ENCODE results near the gene EHD2.
A peak's percentile ranks its signal among the peaks of the same experiment; 100 is the strongest.
"Not testable (repeated sequence)": the region's sequence is repeated elsewhere in the genome, so short reads cannot be mapped to it uniquely, and the experiment has no call there.

The EHD2 gene

DNA sequence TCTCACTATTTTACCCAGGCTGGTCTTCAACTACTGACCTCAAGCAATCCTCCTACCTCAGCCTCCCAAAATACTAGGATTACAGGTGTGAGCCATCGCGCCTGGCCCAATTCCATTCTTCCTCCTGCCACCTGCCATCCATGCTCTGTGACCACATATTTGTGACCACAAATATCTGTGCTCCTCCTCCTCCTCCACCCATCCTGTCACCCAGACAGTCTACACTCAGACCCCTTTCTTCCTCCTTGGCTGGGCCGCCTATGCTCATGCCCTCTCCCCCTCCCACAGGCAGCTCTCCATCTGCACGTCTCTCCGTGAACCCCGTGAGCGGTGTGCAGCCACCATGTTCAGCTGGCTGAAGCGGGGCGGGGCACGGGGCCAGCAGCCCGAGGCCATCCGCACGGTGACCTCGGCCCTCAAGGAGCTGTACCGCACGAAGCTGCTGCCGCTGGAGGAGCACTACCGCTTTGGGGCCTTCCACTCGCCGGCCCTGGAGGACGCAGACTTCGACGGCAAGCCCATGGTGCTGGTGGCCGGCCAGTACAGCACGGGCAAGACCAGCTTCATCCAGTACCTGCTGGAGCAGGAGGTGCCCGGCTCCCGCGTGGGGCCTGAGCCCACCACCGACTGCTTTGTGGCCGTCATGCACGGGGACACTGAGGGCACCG, 3.2 kb downstream of the EHD2 start:
- DNase-seq: no peak

DNA sequence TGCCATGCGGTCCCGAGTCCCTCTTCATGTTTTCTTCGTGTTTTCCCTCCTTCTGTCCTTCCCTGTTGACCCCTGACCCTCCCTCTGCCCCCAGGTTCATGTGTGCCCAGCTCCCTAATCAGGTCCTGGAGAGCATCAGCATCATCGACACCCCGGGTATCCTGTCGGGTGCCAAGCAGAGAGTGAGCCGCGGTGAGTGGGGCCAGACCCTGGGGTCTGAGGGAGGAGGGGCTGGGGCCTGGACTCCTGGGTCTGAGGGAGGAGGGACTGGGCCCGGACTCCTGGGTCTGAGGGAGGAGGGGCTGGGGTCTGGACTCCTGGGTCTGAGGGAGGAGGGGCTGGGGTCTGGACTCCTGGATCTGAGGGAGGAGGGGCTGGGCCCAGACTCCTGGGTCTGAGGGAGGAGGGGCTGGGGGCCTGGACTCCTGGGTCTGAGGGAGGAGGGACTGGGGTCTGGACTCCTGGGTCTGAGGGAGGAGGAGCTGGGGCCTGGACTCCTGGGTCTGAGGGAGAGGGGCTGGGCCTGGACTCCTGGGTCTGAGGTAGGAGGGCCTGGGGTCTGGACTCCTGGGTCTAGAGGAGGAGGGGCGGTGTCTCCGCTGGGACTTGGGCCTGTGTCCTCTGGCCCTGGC, 5.3 kb downstream of the EHD2 start:
- not testable (repeated sequence) for DNase-seq

DNA sequence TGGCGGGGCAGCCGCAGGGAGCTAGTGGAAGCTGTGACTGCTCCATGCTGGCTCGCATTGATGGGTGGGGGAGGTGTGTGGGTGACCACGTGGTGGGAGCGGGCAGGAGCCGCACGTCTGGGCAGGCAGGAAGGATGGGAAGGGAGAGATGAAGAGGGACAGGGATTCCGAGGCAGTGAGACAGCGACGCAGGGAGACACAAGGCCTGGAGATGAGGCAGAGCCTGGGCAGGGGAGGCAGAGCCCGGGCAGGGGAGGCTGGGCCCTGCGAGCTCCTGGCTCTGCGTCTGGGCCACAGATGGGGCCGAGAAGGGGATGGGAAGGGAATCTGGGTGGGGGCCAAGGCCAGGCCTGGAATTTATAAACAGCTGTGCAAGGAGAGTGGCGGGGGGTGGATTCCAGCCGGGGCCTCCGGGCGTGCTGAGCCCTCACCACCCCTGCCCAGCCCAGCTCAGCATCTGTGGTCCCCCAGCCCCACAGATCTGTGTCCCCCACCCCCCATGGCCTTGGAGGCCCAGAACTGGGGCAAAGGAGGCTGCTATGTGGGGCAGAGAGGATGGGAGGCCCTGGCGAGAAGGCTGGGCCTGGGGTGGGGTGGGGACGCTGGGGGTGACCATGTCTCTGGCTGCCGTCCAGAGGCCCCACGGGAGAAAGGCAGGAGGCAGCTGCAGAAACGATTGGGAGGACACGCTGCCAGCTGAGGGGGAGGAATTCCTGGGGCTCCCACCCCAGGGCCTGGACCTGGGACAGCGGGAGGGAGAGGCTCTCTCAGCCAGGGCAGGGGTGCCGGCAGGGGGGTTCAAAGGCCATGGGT, 6.0 kb downstream of the EHD2 start:
- DNase-seq: peak in 1 of 2 experiments; percentile 29

DNA sequence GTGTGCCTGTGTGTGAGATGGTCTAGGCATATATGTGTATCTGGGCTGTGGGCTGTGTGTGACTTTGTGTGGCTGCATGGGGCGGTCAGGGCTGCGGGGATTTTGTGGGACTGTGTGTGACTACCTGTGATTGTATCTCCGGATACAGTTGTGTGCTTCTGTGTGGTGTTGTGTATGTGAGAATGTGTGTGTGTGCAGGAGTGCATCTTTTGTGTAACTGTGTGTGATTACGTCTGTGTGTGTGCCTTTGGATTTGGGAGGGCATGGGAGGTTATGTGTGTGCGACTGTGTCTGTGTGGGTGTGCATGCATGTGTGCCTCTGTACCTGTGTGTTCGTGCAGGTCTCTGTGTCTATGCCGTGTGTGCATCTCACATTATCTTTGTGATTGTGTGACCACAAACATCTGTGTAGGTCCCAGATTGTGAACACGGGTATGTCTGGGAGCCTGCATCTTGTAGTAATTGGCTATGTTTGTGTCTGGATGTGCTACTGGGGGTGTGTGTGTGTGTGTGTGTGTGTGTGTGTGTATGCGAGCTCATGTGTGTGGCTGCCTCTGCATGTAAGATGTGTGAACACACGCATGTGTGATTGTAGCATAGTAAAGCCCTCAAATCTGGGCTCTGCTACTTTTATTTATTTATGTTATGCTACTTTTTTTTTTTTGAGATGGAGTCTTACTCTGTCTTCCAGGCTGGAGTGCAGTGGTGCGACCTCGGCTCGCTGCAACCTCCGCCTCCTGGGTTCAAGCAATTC, 7.6 kb downstream of the EHD2 start:
- DNase-seq: no peak

DNA sequence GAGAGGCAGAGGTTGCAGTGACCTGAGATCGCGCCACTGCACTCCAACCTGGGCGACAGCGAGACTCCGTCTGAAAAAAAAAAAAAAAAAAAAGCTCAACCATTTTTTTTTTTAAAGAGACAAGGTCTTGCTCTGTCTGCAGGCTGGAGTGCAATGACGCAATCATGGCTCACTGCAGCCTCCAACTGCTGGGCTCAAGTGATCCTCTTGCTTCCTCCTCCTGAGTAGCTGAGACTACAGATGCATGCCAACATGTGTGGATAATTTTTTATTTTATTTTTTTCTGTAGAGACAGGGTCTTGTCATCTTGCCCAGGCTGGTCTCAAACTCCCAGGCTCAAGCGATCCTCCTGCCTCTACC, 10.3 kb downstream of the EHD2 start:
- DNase-seq: no peak

DNA sequence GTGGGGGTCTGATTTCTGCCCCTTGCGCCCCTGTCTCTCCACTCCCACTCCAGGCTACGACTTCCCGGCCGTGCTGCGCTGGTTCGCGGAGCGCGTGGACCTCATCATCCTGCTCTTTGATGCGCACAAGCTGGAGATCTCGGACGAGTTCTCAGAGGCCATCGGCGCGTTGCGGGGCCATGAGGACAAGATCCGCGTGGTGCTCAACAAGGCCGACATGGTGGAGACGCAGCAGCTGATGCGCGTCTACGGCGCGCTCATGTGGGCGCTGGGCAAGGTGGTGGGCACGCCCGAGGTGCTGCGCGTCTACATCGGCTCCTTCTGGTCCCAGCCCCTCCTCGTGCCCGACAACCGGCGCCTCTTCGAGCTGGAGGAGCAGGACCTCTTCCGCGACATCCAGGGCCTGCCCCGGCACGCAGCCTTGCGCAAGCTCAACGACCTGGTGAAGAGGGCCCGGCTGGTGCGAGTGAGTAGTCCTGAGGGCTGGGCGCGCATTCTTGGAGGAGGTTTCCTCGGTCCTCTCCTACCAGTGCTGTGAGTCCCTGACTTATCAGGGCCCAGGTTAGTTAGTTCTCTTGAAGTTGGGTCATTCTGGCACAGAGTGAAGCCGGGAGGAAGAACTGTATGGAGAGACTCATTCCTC, 12.7 kb downstream of the EHD2 start:
- DNase-seq: no peak

DNA sequence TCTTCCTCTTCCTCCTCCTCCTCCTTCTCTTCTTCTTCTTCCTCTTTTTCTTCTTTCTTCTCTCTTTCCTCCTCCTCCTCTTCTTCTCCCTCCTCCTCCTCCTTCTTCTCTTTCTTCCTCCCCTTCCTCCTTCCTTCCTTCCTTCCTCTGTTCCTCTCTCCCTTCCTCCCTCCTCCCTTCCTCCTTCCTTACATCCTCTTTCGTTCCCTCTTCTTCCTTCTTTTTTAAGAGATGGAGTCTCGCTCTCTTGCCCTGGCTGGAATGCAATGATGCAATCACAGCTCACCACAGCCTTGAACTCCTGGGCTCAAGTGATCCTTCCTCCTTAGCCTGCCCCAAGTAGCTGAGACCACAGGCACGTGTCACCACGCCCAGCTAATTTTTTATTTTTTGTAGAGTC, 13.2 kb downstream of the EHD2 start:
- DNase-seq: no peak

DNA sequence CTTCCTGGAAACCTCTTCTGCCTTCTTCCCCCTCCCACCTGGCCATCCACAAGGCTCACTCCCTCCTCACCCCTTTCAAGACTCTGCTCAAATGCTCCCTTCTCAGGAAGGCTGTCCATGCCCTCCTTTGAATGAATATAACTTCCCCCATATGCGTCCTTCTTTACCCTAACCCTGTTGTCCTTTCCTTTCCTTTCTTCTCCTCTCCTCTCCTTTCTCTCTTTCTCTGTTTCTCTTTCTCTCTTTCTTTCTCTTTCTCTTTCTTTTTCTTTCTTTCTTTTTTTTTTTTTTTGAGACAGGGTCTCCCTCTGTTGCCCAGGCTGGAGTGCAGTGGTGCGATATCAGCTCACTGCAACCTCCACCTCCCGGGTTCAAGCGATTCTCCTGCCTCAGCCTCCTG, 15.1 kb downstream of the EHD2 start:
- not testable (repeated sequence) for DNase-seq

DNA sequence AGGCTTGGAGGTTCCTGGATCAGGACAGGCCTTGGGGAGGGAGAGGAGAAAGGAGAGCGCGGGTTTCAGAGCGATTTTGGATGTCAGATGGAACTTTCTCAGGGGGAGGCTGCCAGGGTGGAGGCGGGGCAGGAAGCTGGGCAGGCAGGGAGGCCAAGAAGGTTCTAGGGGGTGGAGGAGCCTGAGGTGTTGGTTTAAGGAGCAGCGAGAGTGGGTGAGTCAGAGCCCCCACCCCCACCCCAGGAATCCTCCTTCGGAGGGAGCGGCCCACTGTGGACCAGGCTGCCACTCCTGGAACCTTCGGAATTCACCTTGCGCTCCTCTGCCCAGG, 16.2 kb downstream of the EHD2 start:
- no peak for DNase-seq

DNA sequence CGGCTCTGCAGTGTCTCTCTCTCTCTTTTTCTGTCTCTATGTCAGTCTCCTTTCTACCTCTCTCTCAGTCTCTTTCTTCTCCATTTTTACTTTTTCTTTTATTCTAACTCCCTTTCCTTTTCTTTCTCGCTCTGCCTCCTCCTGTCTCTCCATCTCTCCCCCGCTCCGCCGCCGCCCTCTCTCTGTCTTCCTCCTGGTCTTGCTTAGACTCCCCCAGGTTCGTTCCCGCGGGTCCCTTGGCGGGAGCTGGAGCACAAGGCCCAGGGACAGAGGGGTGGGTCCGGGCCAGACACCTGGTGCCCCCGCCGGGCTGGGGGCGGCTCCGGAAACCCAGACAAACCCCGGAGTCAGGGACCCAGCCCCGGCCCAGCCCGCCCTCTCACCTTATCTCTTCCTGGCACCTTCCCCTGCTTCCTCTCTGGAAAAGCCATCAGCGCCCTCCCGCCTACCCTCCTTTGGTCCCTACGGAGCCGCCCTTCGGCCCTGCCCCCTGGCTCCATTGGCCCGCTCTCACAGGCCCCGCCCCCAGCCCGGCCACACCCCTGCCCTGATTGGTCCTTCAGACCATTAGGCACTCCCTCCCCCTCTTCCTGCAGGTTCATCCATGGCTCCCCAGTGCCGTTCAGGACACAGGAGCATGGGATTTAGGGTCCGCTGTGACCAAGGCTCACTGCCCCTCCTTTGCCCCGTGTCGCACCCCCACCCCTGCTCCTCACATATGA, 16.7 kb downstream of the EHD2 start:
- peak in 1 of 2 experiments; percentile 62 for DNase-seq

DNA sequence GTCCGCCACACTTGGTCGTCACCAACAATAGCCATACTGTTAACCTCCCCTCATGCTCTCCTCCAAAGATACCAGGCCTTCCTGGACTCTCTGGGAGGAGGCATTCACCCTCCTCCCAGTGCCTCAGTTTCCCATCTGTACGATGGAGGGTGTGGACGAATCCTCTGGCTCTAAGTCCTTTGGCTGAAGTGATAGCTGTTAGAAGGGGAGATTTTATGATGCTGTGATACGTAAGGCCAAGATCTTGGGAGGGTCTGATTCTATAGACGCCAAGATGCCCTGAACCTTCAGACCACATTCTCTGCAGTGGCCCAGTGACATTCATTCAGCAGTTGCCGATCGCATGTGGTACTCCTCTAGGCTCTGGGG, 17.3 kb downstream of the EHD2 start:
- DNase-seq: no peak

DNA sequence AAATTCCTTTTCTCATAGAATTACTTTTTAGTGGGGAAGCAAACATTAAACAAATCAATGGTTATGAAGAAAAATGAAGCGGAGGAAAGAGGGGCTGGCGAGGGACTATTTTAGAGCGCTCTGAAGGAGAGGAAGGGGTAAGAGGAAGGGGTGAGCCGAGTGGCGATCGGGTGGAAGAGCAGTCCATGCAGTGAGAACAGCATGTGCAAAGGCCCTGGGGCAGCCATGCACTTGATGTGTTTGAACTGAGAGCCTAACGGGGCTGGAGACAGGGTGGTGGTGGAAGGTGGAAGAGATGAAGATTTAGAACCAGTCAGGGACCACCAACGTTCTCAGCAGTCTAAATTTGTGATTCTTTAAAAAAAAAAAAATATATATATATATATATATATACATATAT, 17.7 kb downstream of the EHD2 start:
- no peak for DNase-seq

DNA sequence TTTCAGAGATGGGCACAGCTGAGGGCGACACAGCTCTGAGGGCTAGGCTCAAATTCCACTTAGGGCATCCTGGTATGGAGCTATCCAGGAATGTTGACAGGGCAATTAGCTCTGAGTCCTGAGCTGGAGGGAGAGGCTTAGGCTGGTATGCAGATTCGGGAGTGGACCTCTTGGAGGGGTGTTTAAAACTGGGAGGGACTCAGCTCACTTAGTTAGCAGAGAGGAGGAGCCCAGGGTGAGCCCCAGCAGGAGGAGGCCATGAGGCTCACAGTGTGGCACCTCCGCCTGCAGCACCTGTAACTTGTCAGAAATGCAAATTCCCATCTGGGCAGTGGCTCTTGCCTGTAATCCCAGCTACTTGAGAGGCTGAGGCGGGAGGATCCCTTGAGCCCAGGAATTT, 21.9 kb downstream of the EHD2 start:
- no peak for DNase-seq

DNA sequence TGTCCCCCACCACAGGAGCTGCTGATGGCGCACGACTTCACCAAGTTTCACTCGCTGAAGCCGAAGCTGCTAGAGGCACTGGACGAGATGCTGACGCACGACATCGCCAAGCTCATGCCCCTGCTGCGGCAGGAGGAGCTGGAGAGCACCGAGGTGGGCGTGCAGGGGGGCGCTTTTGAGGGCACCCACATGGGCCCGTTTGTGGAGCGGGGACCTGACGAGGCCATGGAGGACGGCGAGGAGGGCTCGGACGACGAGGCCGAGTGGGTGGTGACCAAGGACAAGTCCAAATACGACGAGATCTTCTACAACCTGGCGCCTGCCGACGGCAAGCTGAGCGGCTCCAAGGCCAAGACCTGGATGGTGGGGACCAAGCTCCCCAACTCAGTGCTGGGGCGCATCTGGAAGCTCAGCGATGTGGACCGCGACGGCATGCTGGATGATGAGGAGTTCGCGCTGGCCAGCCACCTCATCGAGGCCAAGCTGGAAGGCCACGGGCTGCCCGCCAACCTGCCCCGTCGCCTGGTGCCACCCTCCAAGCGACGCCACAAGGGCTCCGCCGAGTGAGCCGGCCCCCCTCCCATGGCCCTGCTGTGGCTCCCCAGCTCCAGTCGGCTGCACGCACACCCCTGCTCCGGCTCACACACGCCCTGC, 27.8 kb downstream of the EHD2 start:
- DNase-seq: no peak

DNA sequence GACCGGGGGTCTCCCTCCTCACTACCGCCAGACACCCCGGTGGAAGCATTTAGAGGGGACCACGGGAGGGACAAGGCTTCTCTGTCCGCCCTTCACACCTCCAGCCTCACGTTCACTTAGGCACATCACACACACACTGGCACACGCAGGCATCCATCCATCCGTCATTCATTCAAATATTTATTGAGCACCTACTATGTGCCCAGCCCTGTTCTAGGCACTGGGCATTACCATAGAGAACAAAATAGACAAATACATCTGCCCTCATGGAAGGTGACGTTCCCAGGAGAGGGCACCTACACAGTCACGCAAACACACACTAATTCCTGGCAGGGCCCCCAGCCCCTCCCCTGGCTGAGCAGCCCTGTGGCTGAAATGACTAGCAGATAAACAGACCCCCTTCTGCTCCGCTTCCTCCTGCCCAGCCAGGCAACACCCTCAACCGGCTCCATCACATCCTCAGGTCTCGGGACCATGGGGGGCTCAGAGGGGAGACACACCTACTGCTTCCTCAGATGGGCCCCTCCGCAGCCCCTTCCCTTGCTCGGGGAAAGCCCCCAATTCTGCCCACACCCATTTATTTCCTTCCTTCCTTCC, 28.4 kb downstream of the EHD2 start:
- DNase-seq: no peak

DNA sequence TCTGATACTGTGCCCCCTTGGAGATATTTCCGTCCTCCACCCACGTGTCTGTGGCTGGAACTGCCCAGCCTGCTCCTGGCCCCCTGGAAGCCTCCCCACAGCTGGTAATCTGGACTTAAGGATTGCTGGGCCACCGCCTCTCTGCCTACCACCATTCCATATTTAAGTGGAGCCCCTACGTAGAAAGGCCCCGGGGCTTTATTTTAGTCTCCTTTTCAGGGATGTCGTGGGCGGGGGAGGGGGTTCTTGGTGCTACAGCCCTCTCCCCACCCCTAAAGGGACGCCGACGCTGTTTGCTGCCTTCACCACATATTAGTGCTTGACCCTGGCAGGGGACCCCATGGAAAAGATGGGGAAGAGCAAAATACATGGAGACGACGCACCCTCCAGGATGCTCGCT, 29.4 kb downstream of the EHD2 start:
- DNase-seq: no peak

DNA sequence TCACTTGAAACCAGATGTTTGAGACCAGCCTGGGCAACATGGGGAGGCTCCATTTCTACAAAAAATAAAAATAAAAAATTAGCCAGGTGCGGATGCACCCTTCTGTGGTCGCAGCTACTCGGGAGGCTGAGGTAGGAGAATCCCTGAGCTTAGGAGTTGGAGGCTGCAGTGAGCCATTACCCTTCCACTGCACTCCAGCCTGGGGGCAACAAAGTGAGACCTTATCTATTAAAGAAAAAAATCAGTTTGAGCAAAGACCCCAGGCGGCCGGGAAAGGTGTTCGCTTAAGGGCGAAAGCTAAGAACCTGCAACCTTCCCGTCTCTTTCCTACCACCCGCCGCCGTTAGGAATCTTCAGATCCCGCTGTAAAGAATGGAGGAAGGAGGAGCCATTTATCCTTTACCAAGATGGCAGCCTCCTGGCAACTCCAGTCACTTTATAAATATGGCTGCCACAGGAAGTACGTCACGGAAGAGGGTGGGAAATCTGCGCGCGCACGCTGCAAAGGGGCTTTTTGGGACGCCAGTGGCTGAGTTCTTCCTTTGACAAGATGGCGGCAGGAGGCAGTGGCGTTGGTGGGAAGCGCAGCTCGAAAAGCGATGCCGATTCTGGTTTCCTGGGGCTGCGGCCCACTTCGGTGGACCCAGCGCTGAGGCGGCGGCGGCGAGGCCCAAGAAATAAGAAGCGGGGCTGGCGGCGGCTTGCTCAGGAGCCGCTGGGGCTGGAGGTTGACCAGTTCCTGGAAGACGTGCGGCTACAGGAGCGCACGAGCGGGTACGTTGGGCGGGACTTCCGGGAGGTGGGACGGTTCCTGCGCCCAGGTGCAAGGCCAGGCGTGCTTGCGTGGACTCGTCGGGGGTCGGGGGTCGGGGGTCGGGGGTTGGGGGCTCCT, 32.0 kb downstream of the EHD2 start, which contains the start of gene NOP53:
NOP53 (plus strand) TSS at position 537 of the 892 bp plus-strand sequence; CDS start at position 551, 14 bp downstream.
- DNase-seq: peak; percentile 93 to 97

DNA sequence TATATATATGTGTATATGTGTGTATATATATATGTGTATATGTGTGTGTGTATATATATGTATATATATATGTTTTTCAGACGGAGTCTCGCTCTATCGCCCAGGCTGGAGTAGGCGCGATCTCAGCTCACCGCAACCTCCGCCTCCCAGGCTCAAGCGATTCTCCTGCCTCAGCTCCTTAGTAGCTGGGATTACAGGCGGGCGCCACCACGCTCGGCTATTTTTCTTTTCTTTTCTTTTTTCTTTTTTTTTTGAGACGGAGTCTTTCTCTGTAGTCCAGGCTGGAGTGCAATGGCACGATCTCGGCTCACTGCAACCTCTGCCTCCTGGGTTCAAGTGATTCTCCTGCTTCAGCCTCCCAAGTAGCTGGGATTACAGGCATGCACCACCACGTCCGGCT, 32.9 kb downstream of the EHD2 start:
- DNase-seq: not testable (repeated sequence)

DNA sequence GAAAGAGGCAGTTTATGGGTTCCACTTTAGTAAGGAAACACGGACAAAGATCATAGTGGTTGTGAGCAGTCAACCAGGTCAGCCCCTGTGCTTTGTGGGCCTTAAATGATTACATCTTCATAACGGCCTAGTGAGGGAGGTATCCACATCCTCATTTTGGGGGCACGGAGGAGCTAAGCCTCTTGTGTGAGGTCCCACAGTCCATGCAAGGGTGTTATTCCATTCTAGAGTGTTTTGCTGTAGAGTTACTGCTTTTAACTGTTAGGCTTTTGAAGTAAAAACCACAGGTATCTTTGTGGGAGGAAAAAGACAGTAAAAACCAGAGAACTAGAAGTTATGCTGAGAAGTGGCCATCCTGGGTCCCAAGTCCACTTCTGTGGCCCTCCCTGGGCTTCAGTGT, 36.1 kb downstream of the EHD2 start:
- no peak for DNase-seq

DNA sequence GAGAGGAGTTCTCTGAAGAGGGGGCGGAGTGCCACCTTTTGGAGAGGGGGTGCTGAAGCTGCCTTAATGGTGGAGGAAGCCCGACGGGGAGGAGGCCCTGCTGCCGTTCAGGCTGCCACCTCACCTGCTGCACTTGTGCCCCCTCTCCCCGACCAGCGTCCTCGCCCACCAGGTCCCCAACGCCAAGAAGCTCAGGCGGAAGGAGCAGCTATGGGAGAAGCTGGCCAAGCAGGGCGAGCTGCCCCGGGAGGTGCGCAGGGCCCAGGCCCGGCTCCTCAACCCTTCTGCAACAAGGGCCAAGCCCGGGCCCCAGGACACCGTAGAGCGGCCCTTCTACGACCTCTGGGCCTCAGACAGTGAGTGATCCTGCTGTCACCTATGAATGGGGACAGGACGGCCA, 37.5 kb downstream of the EHD2 start:
- no peak for DNase-seq
